ENCODE measurements around the gene ADAMTSL2.

DNA sequence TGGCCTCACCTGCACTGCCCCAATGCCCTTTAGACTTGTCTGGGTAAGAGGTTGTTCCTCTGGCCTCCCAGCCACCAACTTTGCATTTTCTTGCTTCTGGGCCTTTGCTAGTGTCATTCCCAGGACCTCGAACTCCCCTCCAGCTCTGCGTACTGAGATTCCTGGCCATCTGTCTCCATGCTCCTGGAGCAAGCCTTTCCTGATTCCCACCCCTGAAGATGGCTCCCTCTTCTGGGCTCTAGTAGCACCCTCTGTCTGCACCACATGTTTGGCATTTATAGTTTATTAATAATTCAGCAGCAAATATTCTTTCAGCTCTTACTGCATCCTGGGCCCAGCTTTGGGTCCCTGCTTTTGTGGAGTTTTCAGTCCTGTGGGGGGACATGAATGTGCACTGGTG, 59.8 kb downstream of the ADAMTSL2 start:
- no peak for TF ChIP-seq FOXM1 (IDR thresholded peaks at IDR 0.05; ENCODE audit: borderline replicate concordance, low read depth)
- TF ChIP-seq MAX (IDR thresholded peaks at IDR 0.05): no peak
- TF ChIP-seq EP300 (IDR thresholded peaks at IDR 0.05; ENCODE audit: borderline replicate concordance): no peak
- TF ChIP-seq TAF1 (IDR thresholded peaks at IDR 0.05; ENCODE audit: low read depth): no peak
- TF ChIP-seq CEBPB (IDR thresholded peaks at IDR 0.05): no peak
- no peak for TF ChIP-seq EGR1 (IDR thresholded peaks at IDR 0.05)
- no peak for TF ChIP-seq RAD21 (IDR thresholded peaks at IDR 0.05; ENCODE audit: low read depth)
- TF ChIP-seq, protein P1, sequence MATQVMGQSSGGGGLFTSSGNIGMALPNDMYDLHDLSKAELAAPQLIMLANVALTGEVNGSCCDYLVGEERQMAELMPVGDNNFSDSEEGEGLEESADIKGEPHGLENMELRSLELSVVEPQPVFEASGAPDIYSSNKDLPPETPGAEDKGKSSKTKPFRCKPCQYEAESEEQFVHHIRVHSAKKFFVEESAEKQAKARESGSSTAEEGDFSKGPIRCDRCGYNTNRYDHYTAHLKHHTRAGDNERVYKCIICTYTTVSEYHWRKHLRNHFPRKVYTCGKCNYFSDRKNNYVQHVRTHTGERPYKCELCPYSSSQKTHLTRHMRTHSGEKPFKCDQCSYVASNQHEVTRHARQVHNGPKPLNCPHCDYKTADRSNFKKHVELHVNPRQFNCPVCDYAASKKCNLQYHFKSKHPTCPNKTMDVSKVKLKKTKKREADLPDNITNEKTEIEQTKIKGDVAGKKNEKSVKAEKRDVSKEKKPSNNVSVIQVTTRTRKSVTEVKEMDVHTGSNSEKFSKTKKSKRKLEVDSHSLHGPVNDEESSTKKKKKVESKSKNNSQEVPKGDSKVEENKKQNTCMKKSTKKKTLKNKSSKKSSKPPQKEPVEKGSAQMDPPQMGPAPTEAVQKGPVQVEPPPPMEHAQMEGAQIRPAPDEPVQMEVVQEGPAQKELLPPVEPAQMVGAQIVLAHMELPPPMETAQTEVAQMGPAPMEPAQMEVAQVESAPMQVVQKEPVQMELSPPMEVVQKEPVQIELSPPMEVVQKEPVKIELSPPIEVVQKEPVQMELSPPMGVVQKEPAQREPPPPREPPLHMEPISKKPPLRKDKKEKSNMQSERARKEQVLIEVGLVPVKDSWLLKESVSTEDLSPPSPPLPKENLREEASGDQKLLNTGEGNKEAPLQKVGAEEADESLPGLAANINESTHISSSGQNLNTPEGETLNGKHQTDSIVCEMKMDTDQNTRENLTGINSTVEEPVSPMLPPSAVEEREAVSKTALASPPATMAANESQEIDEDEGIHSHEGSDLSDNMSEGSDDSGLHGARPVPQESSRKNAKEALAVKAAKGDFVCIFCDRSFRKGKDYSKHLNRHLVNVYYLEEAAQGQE (IDR thresholded peaks at IDR 0.05; ENCODE audit: low read depth): no peak
- no peak for TF ChIP-seq YY1 (IDR thresholded peaks at IDR 0.05; ENCODE audit: low read depth)
